Choroid plexus epithelial cell (primary cell): ENCODE results near the gene ARHGEF12.

Source experiments
- DNase-seq: peaks from one replicate; pipeline ENCODE4 v3.0.0-alpha.2; 2010; ENCODE audit warnings: low read depth
- H3K4me3 ChIP-seq: 2 replicates; pipeline ENCODE4 v1.5.1; 2011; ENCODE audit warnings: low read depth, mild to moderate bottlenecking, control low read depth, low read length, moderate library complexity
- TF ChIP-seq, protein P1 (sequence below): conservative IDR thresholded peaks from 2 replicates; pipeline ENCODE4 v1.5.1; 2011; ENCODE audit warnings: low read depth, mild to moderate bottlenecking, control low read depth, inconsistent platforms, low read length, moderate library complexity

ARHGEF12 gene

DNA sequence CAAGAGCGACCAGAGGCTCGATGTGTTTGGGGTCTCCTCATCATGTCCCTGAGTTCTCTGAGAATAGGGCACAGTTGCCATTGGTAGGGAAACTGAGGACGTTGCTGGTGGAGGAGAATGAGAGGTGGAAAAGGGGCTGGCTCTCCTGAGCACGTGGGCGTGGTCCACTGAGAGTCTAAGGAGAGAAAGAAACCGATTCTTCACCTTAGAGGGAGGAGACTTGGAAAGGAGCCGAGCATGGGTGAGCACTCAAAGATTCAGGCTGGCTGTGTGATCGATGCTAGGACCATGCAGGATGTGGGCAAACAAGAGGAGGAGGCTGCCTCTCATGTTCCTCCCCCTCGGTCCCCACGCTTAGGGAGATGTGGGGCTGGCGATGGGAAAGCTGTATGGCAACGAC, 30.9 kb upstream of the ARHGEF12 start:
- TF ChIP-seq, protein P1, sequence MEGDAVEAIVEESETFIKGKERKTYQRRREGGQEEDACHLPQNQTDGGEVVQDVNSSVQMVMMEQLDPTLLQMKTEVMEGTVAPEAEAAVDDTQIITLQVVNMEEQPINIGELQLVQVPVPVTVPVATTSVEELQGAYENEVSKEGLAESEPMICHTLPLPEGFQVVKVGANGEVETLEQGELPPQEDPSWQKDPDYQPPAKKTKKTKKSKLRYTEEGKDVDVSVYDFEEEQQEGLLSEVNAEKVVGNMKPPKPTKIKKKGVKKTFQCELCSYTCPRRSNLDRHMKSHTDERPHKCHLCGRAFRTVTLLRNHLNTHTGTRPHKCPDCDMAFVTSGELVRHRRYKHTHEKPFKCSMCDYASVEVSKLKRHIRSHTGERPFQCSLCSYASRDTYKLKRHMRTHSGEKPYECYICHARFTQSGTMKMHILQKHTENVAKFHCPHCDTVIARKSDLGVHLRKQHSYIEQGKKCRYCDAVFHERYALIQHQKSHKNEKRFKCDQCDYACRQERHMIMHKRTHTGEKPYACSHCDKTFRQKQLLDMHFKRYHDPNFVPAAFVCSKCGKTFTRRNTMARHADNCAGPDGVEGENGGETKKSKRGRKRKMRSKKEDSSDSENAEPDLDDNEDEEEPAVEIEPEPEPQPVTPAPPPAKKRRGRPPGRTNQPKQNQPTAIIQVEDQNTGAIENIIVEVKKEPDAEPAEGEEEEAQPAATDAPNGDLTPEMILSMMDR = no peak
- no peak for DNase-seq
- no peak overlapping the region for H3K4me3 ChIP-seq

DNA sequence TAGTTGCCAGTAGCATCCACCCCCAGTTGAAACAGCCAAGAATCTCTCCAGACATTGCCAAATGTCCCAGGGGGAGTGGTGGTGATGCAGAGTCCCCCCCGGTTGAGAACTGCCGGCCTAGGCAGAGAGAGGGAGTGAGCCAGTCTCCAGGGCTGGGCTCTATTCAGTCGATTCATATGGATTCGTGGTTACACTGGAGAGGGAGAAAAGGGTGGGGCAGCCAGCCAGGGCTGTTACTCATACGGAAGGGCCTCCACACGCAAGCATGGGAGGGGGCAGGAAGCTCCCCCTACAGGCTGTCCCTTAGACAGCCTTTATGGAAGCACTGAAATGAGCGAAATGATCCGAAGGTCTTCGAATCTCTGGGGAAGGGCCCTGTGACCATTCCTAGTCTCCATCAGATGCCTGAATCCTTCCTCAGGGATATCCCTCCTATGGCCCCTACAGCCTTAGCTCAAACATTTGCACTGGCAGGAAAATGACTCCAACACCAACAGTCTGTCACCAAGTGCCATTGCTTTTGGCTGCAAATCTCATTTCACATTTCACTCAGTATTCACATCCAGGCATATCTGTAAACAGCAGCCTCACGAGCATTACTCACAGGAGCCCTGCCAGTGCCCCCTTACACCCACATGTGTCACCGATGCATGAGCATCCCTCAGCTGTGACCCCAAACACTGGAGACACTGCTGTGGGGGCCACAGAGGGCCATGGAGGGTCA, 29.5 kb upstream of the ARHGEF12 start:
- TF ChIP-seq, protein P1 = peak; percentile 58
- peak; percentile 69 for DNase-seq

DNA sequence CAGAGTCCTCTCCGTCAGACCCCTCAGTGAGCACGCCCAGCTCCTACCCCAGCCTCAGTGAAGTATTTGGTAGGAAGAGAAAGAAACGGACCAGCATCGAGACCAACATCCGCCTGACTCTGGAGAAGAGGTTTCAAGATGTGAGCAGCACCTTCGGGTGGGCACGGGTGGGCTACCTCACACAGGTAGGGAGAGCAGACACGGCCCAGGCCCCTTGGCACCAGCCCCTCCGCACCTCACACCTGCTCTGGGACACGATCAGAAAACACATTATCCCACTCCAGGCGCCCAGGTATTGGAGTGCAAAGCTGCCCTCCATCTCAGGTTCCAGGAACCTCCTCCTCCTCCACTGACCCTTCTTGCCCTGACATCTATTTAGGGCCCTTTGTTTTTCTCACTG, 28.7 kb upstream of the ARHGEF12 start:
- H3K4me3 ChIP-seq = no peak overlapping the region
- DNase-seq = no peak
- TF ChIP-seq, protein P1 = no peak

More for the DNA sequence above, 29.5 kb upstream of the ARHGEF12 start:
- H3K4me3 ChIP-seq = no peak overlapping the region

DNA sequence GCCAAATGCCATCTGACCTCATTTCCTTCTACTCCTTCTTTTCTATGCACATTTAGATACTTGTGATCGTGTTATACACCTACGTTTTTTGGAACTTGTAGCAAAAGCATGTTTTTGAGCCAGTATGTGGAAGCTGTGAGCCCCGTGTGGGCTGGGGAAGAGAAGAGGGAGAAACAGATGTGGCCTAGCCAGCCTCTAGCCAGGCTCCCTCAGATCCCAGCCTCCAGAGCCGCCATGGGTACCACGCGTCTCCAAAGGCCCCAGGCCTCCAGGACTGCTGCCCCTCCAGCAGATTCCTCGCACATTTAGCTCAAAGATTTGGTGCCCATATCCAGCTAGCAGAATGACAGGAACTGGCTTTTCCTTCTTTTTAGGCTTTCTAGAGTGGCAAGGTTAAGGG, 28.1 kb upstream of the ARHGEF12 start:
- no peak for DNase-seq
- TF ChIP-seq, protein P1 = no peak
- H3K4me3 ChIP-seq = no peak overlapping the region

DNA sequence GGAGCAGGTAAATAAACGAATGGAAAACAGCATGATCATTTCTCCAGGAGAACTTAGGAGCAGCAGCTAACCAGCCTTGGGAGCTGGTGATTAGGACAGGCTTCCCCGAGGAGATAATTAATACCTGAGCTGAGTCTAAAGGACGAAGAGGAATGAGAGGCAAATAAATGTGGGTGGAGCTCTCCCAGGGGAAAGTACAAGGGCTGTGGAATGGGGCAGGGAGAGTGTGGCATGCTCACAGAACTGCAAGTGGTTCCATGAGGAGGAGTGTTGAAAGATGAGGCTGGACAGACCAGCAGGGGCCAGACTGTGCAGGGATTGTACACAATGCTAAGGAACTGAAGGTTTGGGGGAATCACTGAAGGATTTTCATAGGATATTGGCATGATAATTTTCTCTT, 25.3 kb upstream of the ARHGEF12 start:
- TF ChIP-seq, protein P1 = no peak
- no peak for DNase-seq

DNA sequence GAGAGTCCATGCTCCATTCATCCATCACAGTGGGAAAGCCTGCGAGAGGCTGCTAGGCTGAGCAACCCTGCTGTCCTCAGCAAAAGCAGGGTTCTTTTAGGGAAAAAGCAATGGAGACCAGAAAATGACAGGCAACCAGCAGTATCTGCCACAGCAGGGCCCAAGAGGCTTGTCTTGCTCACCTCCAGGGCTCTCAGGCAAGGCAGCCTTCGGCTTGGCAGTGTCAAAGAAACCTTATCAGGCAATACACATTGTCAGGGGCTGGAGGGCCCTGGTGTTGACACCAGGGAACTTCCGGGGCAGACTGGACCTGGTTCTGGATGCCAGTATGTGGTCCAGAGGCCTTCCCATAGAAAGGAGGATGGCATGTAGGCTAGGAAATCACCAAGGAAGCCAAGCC, 21.4 kb upstream of the ARHGEF12 start:
- TF ChIP-seq, protein P1 = no peak
- no peak overlapping the region for H3K4me3 ChIP-seq
- no peak for DNase-seq

More for the DNA sequence above, 25.3 kb upstream of the ARHGEF12 start:
- H3K4me3 ChIP-seq = no peak overlapping the region
